Neural cell (in vitro differentiated cells): ENCODE data around the gene ITGB5. TPM values are rescaled to one million over a fixed set of nuclear protein-coding genes. Genes with fewer than 3 reads are reported as not detected.

Source experiments
- H2AFZ ChIP-seq: fragments of 200-600, 300-800 bp; sonication (generic), shearing (Covaris generic); 2 replicates; pipeline ENCODE4 v1.6.0; 2014; ENCODE audit warnings: low read depth, mild to moderate bottlenecking, antibody characterized with exemption, low read length, moderate library complexity
- H3F3A ChIP-seq: fragments of 200-600 bp; shearing (Covaris generic); 2 replicates; pipeline ENCODE4 v1.6.1; 2016; ENCODE audit warnings: mild to moderate bottlenecking, moderate library complexity, mixed read lengths, antibody characterized with exemption, low read length; ENCODE audit not compliant: insufficient read depth, poor library complexity, severe bottlenecking
- H3K27ac ChIP-seq: fragments of 200-600, 300-800 bp; sonication (generic), shearing (Covaris generic); 2 replicates; pipeline ENCODE4 v1.5.1; 2014; ENCODE audit warnings: mild to moderate bottlenecking, low read length, moderate library complexity
- H3K27me3 ChIP-seq: fragments of 300-800, 200-600 bp; sonication (generic), shearing (Covaris generic); 2 replicates; pipeline ENCODE4 v1.6.0; 2014; ENCODE audit warnings: mild to moderate bottlenecking, low read depth, low read length, moderate library complexity; ENCODE audit not compliant: insufficient read depth
- H3K36me3 ChIP-seq: fragments of 300-800, 200-600 bp; sonication (generic), shearing (Covaris generic); 2 replicates; pipeline ENCODE4 v1.5.1; 2014; ENCODE audit warnings: mild to moderate bottlenecking, antibody characterized with exemption, low read length, moderate library complexity; ENCODE audit not compliant: insufficient read depth
- H3K4me2 ChIP-seq: fragments of 300-800, 200-600 bp; sonication (generic), shearing (Covaris generic); 2 replicates; pipeline ENCODE4 v1.6.0; 2014; ENCODE audit warnings: mild to moderate bottlenecking, low read length
- H3K4me3 ChIP-seq: fragments of 300-800, 200-600 bp; sonication (generic), shearing (Covaris generic); 2 replicates; pipeline ENCODE4 v1.5.1; 2014; ENCODE audit warnings: mild to moderate bottlenecking, low read length, moderate library complexity
- H3K79me2 ChIP-seq: fragments of 200-600 bp; shearing (Covaris generic); replicated peaks from 2 replicates; pipeline ENCODE4 v1.6.0; 2014; ENCODE audit warnings: mild to moderate bottlenecking, low read length, moderate library complexity; ENCODE audit not compliant: insufficient read depth
- H3K9ac ChIP-seq: fragments of 300-800, 200-600 bp; sonication (generic), shearing (Covaris generic); 2 replicates; pipeline ENCODE4 v1.6.1; 2016; ENCODE audit warnings: mild to moderate bottlenecking, low read length, mixed read lengths
- H3K9me2 ChIP-seq: fragments of 200-600 bp; shearing (Covaris generic); 2 replicates; pipeline ENCODE4 v1.6.1; 2016; ENCODE audit warnings: mild to moderate bottlenecking, low read length, mixed read lengths; ENCODE audit not compliant: insufficient read depth
- H3K9me3 ChIP-seq: fragments of 200-600, 300-800 bp; sonication (generic), shearing (Covaris generic); 2 replicates; pipeline ENCODE4 v1.6.1; 2016; ENCODE audit warnings: mild to moderate bottlenecking, mixed run types, low read length, moderate library complexity, mixed read lengths
- H4K20me1 ChIP-seq: fragments of 200-600 bp; shearing (Covaris generic); 2 replicates; pipeline ENCODE4 v1.6.1; 2016; ENCODE audit warnings: mild to moderate bottlenecking, mixed run types; ENCODE audit not compliant: insufficient read depth
- EP300 ChIP-seq: fragments of 450-650 bp; conservative IDR thresholded peaks from 2 replicates; pipeline ENCODE4 v1.6.1; 2014; ENCODE audit warnings: antibody characterized with exemption, mild to moderate bottlenecking, moderate library complexity; ENCODE audit not compliant: poor library complexity, severe bottlenecking
- EZH2 ChIP-seq: fragments of 200-600, 300-800 bp; shearing (Covaris generic), sonication (generic); IDR thresholded peaks from 2 replicates; pipeline ENCODE4 v1.6.1; 2014; ENCODE audit warnings: antibody characterized with exemption, low read length, borderline replicate concordance, mild to moderate bottlenecking; ENCODE audit not compliant: insufficient read depth, poor library complexity, severe bottlenecking
- MXI1 ChIP-seq: fragments of 450-650 bp; conservative IDR thresholded peaks from 2 replicates; pipeline ENCODE4 v1.6.1; 2014; ENCODE audit warnings: antibody characterized with exemption, mild to moderate bottlenecking; ENCODE audit not compliant: poor library complexity, severe bottlenecking
- POLR2AphosphoS5 ChIP-seq: IDR thresholded peaks from 2 replicates; pipeline ENCODE4 v1.6.1; 2012
- RAD21 ChIP-seq: fragments of 450-650 bp; conservative IDR thresholded peaks from 2 replicates; pipeline ENCODE4 v1.6.1; 2014; ENCODE audit warnings: antibody characterized with exemption, mild to moderate bottlenecking, moderate library complexity
- SMC3 ChIP-seq: fragments of 450-650 bp; conservative IDR thresholded peaks from 2 replicates; pipeline ENCODE4 v1.6.1; 2014; ENCODE audit warnings: antibody characterized with exemption, mild to moderate bottlenecking, moderate library complexity; ENCODE audit not compliant: poor library complexity
- TAF1 ChIP-seq: IDR thresholded peaks from 2 replicates; pipeline ENCODE4 v1.6.1; 2012; ENCODE audit warnings: low read depth
- polyA plus RNA-seq: library from polyadenylated mRNA; depleted of rRNA; stranded (reverse); fragments of >200 nt; gene quantifications from 2 replicates; pipeline ENCODE4 v1.2.3, GENCODE V29; 2014
- TF ChIP-seq, protein P1 (sequence below): fragments of 450-650 bp; IDR thresholded peaks from 2 replicates; pipeline ENCODE4 v1.5.1; 2014; ENCODE audit warnings: antibody characterized with exemption, mild to moderate bottlenecking, moderate library complexity; ENCODE audit not compliant: poor library complexity, severe bottlenecking
- TF ChIP-seq, protein P2 (sequence below): IDR thresholded peaks from 2 replicates; pipeline ENCODE4 v1.6.1; 2012; ENCODE audit warnings: borderline replicate concordance

ITGB5 gene
- polyA plus RNA-seq, 1 donor from 2014 or later, result 1.2 TPM

DNA sequence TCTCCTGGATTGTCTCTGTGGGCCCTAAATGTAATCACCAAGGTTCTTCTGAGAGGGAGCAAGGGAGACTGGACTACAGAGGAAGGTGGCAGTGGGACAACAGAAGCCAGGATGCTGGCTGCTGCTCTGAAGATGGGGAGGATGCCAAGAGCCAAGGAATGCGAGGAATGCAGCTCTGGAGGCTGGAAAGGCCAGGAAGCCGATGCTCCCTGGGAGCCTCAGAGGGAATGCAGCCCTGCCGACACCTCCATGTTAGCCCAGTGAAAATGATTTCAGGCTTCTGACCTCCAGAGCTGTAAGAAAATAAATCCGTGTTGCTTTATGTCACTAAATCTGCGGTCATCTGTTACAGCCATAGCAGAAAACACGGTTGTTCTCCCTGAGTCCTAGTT is 112.8 kb downstream of the ITGB5 start:
- Histone ChIP-seq H3K4me3 (no peak overlapping the region), H2AFZ (no peak overlapping the region), H4K20me1 (no peaks in the 10 kb centered on the region), H3K9ac (no peak overlapping the region), H3K27me3 (no peaks in the 10 kb centered on the region), H3K9me3 (no peaks in the 10 kb centered on the region), H3F3A (no peaks in the 10 kb centered on the region), H3K36me3 (no peaks in the 10 kb centered on the region), H3K9me2 (no peaks in the 10 kb centered on the region), H3K79me2 (no peaks in the 10 kb centered on the region), H3K4me2 (no peak overlapping the region), H3K27ac (no peak overlapping the region)
- TF ChIP-seq MXI1 (no peak), EZH2 (no peak), RAD21 (no peak), EP300 (no peak), SMC3 (no peak), POLR2AphosphoS5 (no peak), TAF1 (no peak)
- TF ChIP-seq, protein P1, sequence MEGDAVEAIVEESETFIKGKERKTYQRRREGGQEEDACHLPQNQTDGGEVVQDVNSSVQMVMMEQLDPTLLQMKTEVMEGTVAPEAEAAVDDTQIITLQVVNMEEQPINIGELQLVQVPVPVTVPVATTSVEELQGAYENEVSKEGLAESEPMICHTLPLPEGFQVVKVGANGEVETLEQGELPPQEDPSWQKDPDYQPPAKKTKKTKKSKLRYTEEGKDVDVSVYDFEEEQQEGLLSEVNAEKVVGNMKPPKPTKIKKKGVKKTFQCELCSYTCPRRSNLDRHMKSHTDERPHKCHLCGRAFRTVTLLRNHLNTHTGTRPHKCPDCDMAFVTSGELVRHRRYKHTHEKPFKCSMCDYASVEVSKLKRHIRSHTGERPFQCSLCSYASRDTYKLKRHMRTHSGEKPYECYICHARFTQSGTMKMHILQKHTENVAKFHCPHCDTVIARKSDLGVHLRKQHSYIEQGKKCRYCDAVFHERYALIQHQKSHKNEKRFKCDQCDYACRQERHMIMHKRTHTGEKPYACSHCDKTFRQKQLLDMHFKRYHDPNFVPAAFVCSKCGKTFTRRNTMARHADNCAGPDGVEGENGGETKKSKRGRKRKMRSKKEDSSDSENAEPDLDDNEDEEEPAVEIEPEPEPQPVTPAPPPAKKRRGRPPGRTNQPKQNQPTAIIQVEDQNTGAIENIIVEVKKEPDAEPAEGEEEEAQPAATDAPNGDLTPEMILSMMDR, result no peak
- TF ChIP-seq, protein P2, sequence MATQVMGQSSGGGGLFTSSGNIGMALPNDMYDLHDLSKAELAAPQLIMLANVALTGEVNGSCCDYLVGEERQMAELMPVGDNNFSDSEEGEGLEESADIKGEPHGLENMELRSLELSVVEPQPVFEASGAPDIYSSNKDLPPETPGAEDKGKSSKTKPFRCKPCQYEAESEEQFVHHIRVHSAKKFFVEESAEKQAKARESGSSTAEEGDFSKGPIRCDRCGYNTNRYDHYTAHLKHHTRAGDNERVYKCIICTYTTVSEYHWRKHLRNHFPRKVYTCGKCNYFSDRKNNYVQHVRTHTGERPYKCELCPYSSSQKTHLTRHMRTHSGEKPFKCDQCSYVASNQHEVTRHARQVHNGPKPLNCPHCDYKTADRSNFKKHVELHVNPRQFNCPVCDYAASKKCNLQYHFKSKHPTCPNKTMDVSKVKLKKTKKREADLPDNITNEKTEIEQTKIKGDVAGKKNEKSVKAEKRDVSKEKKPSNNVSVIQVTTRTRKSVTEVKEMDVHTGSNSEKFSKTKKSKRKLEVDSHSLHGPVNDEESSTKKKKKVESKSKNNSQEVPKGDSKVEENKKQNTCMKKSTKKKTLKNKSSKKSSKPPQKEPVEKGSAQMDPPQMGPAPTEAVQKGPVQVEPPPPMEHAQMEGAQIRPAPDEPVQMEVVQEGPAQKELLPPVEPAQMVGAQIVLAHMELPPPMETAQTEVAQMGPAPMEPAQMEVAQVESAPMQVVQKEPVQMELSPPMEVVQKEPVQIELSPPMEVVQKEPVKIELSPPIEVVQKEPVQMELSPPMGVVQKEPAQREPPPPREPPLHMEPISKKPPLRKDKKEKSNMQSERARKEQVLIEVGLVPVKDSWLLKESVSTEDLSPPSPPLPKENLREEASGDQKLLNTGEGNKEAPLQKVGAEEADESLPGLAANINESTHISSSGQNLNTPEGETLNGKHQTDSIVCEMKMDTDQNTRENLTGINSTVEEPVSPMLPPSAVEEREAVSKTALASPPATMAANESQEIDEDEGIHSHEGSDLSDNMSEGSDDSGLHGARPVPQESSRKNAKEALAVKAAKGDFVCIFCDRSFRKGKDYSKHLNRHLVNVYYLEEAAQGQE, result no peak

DNA sequence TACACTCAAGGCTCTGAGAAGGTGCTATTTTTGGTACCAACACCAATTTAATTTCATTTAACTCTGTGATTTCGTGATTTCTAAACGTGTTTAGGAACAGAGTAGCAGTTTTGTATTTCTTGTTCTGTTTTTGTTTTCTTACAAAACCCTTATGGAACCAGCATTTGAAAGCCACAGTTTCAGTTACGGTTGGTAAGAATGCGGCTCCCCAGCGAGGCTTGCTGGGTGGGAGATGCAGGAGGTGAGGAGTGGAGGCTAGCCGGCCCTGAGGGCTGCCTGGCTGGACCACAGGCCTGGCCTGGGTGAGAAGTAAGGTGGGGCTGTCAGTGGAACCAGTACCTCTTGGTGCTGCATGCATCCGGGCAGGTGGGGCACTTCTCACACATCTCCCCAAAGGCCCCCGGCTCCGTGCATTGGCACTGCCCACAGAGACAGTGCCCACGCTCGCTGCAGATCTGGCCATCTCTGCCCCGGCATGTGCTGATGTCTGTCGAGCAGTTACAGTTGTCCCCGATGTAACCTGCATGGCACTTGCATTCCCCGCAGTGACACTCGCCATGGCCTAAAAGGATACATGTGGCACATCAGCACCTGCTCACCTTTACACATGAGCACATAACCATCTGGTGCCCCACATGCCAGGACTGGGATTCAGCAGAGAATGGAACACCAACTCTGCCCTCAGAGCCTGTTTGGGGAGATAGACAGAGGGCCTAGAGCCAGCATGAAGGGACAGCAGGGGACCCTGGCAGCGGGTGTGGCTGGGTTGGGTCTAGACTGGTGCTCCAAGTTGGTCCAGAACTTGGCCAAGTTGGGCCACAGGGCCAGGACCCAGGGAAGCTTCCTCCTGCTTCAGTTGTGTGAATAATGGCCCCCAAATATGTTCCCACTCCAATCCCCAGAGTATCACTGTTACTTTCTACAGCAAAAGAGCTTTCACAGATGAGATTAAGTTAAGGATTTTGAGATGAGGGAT is 113.5 kb downstream of the ITGB5 start:
- no peak for TF ChIP-seq MXI1
- no peaks in the 10 kb centered on the region for H3K36me3 ChIP-seq
- no peaks in the 10 kb centered on the region for H3F3A ChIP-seq
- no peaks in the 10 kb centered on the region for H4K20me1 ChIP-seq
- H3K9me2 ChIP-seq, result no peaks in the 10 kb centered on the region
- H3K27ac ChIP-seq, result no peak overlapping the region
- H3K4me3 ChIP-seq, result no peak overlapping the region
- H3K79me2 ChIP-seq, result no peaks in the 10 kb centered on the region
- H3K27me3 ChIP-seq, result no peaks in the 10 kb centered on the region
- no peak overlapping the region for H3K9ac ChIP-seq
- H3K4me2 ChIP-seq, result no peak overlapping the region
- no peak overlapping the region for H2AFZ ChIP-seq
- H3K9me3 ChIP-seq, result no peaks in the 10 kb centered on the region
